Measurements from ENCODE around the gene RPE. TPM values are rescaled to one million over a fixed set of nuclear protein-coding genes. Genes with fewer than 3 reads are reported as not detected.

RPE gene
- total RNA-seq, 1 donor from 2014 or later: 62.1 TPM

- no peak overlapping the region for H3K27ac ChIP-seq (ENCODE audit: low read depth, low read length)
- no peak overlapping the region for H3K4me2 ChIP-seq (ENCODE audit: low read length)
- FAIRE-seq (no peak), DNase-seq (ENCODE audit: low read depth) (no peak)
- no peak overlapping the region for H3K4me3 Mint-ChIP-seq (ENCODE audit: unreplicated experiment)
- no peaks in the 10 kb centered on the region for H3K4me1 ChIP-seq (ENCODE audit: insufficient read depth, low read length)
- no peaks in the 10 kb centered on the region for H3K9me3 ChIP-seq (ENCODE audit: insufficient read depth, low read depth, low read length)
- H3K36me3 Mint-ChIP-seq (ENCODE audit: low read depth, unreplicated experiment): no peaks in the 10 kb centered on the region
- H3K36me3 ChIP-seq (ENCODE audit: insufficient read depth, low read length): no peaks in the 10 kb centered on the region
- H3K4me3 ChIP-seq (ENCODE audit: insufficient read depth, low read depth, low read length): no peak overlapping the region
- no peaks in the 10 kb centered on the region for H4K20me1 ChIP-seq (ENCODE audit: insufficient read depth, low read length)
- TF ChIP-seq, protein P1, sequence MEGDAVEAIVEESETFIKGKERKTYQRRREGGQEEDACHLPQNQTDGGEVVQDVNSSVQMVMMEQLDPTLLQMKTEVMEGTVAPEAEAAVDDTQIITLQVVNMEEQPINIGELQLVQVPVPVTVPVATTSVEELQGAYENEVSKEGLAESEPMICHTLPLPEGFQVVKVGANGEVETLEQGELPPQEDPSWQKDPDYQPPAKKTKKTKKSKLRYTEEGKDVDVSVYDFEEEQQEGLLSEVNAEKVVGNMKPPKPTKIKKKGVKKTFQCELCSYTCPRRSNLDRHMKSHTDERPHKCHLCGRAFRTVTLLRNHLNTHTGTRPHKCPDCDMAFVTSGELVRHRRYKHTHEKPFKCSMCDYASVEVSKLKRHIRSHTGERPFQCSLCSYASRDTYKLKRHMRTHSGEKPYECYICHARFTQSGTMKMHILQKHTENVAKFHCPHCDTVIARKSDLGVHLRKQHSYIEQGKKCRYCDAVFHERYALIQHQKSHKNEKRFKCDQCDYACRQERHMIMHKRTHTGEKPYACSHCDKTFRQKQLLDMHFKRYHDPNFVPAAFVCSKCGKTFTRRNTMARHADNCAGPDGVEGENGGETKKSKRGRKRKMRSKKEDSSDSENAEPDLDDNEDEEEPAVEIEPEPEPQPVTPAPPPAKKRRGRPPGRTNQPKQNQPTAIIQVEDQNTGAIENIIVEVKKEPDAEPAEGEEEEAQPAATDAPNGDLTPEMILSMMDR (IDR thresholded peaks at IDR 0.05; ENCODE audit: insufficient read depth, low read depth, low read length): no peak
- TF ChIP-seq EZH2 (IDR thresholded peaks at IDR 0.05; ENCODE audit: insufficient read depth, low read length): no peak
- H3K9me3 Mint-ChIP-seq (ENCODE audit: unreplicated experiment): no peaks in the 10 kb centered on the region
- H3K27ac Mint-ChIP-seq (ENCODE audit: unreplicated experiment): no peak overlapping the region
- no peaks in the 10 kb centered on the region for H3K27me3 Mint-ChIP-seq (ENCODE audit: low read depth, unreplicated experiment)
- peaks cover 6% of the 10 kb centered on the region for H3K4me1 Mint-ChIP-seq (ENCODE audit: low read depth, unreplicated experiment)
- no peak overlapping the region for H2AFZ ChIP-seq (ENCODE audit: low read depth, low read length)
- no peaks in the 10 kb centered on the region for H3K79me2 ChIP-seq (ENCODE audit: insufficient read depth, low read length)
- H3K9ac ChIP-seq (ENCODE audit: low read length): no peak overlapping the region
- no peaks in the 10 kb centered on the region for H3K27me3 ChIP-seq (ENCODE audit: insufficient read depth, low read length)
These were observed 14.4 kb upstream of the RPE start for GRCh38 chr2:209988010-209988409.

DNA sequence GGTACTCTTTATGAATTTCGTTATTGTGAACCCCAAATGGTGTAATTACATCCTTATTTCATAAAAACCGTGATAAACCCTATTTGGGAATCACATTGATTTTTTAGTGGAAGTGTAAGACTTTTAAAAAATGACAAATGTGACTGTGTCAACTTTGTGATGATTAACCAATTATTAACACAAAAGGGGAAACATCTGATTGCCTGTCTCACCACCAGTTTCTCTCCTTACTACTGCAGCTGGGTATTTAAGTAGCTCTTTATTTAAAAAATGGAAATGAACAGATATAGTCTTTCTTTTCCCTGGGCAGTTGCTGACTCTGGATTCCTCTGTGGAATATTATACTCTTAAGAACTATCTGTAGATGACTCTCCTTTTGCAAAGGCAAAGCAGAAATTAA, 11.6 kb upstream of the RPE start:
- DNase-seq (ENCODE audit: low read depth): no peak
- TF ChIP-seq EZH2 (IDR thresholded peaks at IDR 0.05; ENCODE audit: insufficient read depth, low read length): no peak
- TF ChIP-seq, protein P1 (IDR thresholded peaks at IDR 0.05; ENCODE audit: insufficient read depth, low read depth, low read length): no peak
- Mint-ChIP-seq H3K4me1 (ENCODE audit: low read depth, unreplicated experiment) (peaks cover 6% of the 10 kb centered on the region), H3K36me3 (ENCODE audit: low read depth, unreplicated experiment) (no peaks in the 10 kb centered on the region), H3K4me3 (ENCODE audit: unreplicated experiment) (no peak overlapping the region), H3K9me3 (ENCODE audit: unreplicated experiment) (no peaks in the 10 kb centered on the region), H3K27me3 (ENCODE audit: low read depth, unreplicated experiment) (no peaks in the 10 kb centered on the region), H3K27ac (ENCODE audit: unreplicated experiment) (no peak overlapping the region)
- no peak overlapping the region for H2AFZ ChIP-seq (ENCODE audit: low read depth, low read length)
- no peaks in the 10 kb centered on the region for H3K27me3 ChIP-seq (ENCODE audit: insufficient read depth, low read length)
- no peak overlapping the region for H3K27ac ChIP-seq (ENCODE audit: low read depth, low read length)
- H3K4me2 ChIP-seq (ENCODE audit: low read length): no peak overlapping the region
- H3K4me1 ChIP-seq (ENCODE audit: insufficient read depth, low read length): no peaks in the 10 kb centered on the region
- H4K20me1 ChIP-seq (ENCODE audit: insufficient read depth, low read length): no peaks in the 10 kb centered on the region
- H3K4me3 ChIP-seq (ENCODE audit: insufficient read depth, low read depth, low read length): no peak overlapping the region
- H3K36me3 ChIP-seq (ENCODE audit: insufficient read depth, low read length): no peaks in the 10 kb centered on the region
- H3K9ac ChIP-seq (ENCODE audit: low read length): no peak overlapping the region
- H3K9me3 ChIP-seq (ENCODE audit: insufficient read depth, low read depth, low read length): no peaks in the 10 kb centered on the region
- H3K79me2 ChIP-seq (ENCODE audit: insufficient read depth, low read length): no peaks in the 10 kb centered on the region
- FAIRE-seq: no peak

DNA sequence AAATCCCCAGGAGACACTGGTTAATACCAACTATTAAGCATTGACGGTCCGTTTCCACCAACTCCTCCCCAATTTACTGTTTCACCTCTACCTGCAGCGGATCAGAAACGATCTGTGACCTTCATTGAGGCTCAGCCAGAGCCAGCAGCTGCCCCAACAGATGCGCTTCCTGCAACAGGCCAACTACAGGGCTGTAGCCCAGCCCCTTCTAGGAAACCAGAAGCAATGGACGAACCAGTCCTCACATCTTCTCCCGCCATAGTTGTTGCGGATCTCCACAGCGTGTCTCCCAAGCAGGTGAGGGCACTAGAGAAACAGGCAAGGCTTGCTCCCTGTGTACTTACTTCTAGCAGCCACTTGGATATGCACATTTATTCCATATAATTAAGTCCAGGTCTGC, 8.5 kb upstream of the RPE start:
- no peaks in the 10 kb centered on the region for H3K79me2 ChIP-seq (ENCODE audit: insufficient read depth, low read length)
- H3K9me3 ChIP-seq (ENCODE audit: insufficient read depth, low read depth, low read length): no peaks in the 10 kb centered on the region
- no peak overlapping the region for H2AFZ ChIP-seq (ENCODE audit: low read depth, low read length)
- Mint-ChIP-seq H3K9me3 (ENCODE audit: unreplicated experiment) (no peaks in the 10 kb centered on the region), H3K27ac (ENCODE audit: unreplicated experiment) (no peak overlapping the region), H3K27me3 (ENCODE audit: low read depth, unreplicated experiment) (no peaks in the 10 kb centered on the region), H3K36me3 (ENCODE audit: low read depth, unreplicated experiment) (no peaks in the 10 kb centered on the region), H3K4me3 (ENCODE audit: unreplicated experiment) (no peak overlapping the region), H3K4me1 (ENCODE audit: low read depth, unreplicated experiment) (no peaks in the 10 kb centered on the region)
- DNase-seq (ENCODE audit: low read depth) (no peak), FAIRE-seq (no peak)
- no peak for TF ChIP-seq EZH2 (IDR thresholded peaks at IDR 0.05; ENCODE audit: insufficient read depth, low read length)
- TF ChIP-seq, protein P1 (IDR thresholded peaks at IDR 0.05; ENCODE audit: insufficient read depth, low read depth, low read length): no peak
- no peaks in the 10 kb centered on the region for H3K27me3 ChIP-seq (ENCODE audit: insufficient read depth, low read length)
- no peaks in the 10 kb centered on the region for H4K20me1 ChIP-seq (ENCODE audit: insufficient read depth, low read length)
- H3K9ac ChIP-seq (ENCODE audit: low read length): no peak overlapping the region
- H3K4me3 ChIP-seq (ENCODE audit: insufficient read depth, low read depth, low read length): no peak overlapping the region
- no peak overlapping the region for H3K27ac ChIP-seq (ENCODE audit: low read depth, low read length)
- H3K36me3 ChIP-seq (ENCODE audit: insufficient read depth, low read length): no peaks in the 10 kb centered on the region
- no peaks in the 10 kb centered on the region for H3K4me1 ChIP-seq (ENCODE audit: insufficient read depth, low read length)
- no peak overlapping the region for H3K4me2 ChIP-seq (ENCODE audit: low read length)
